ENCODE data around the gene HSPA12A. TPM values are rescaled to one million over a fixed set of nuclear protein-coding genes. Genes with fewer than 3 reads are reported as not detected.

HSPA12A gene
- 10 to 100 TPM; 19.9 to 49.7 (median 35.7) TPM for polyA plus RNA-seq (ENCODE audit: insufficient read length in 4 of 4)

- peak in 2 of 4 donors; percentile 61 to 66 for DNase-seq (ENCODE audit: low read depth in 4 of 4, low spot score in 3 of 4)
Observed at GRCh38 chr10:116742367-116743265, at the start of gene HSPA12A. TSS of gene HSPA12A (minus strand) at chr10:116742566. CDS start at chr10:116742469, 97 bp downstream.

GRCh38 chr10:116791241-116791640 is 48.9 kb upstream of the HSPA12A start:
- no peak for DNase-seq (ENCODE audit: low read depth in 4 of 4, low spot score in 3 of 4)

- peak; percentile 57 to 68 (median 60) for DNase-seq (ENCODE audit: low read depth in 4 of 4, low spot score in 3 of 4)
Observed at GRCh38 chr10:116787893-116788665, 45.7 kb upstream of the HSPA12A start.

- no peak for DNase-seq (ENCODE audit: low read depth in 4 of 4, low spot score in 3 of 4)
Observed at GRCh38 chr10:116787053-116787659, 44.8 kb upstream of the HSPA12A start.

- DNase-seq (ENCODE audit: low read depth in 4 of 4, low spot score in 3 of 4) = no peak
Observed at GRCh38 chr10:116785867-116786266, 43.5 kb upstream of the HSPA12A start.

- no peak for DNase-seq (ENCODE audit: low read depth in 4 of 4, low spot score in 3 of 4)
Observed at GRCh38 chr10:116785282-116785681, 42.9 kb upstream of the HSPA12A start.

- DNase-seq (ENCODE audit: low read depth in 4 of 4, low spot score in 3 of 4) = no peak
Observed at GRCh38 chr10:116784651-116785050, 42.3 kb upstream of the HSPA12A start.

- DNase-seq (ENCODE audit: low read depth in 4 of 4, low spot score in 3 of 4) = no peak
Observed at GRCh38 chr10:116784035-116784434, 41.7 kb upstream of the HSPA12A start.

GRCh38 chr10:116783011-116783655 is 40.8 kb upstream of the HSPA12A start:
- DNase-seq (ENCODE audit: low read depth in 4 of 4, low spot score in 3 of 4) = no peak

GRCh38 chr10:116781370-116781884 is 39.1 kb upstream of the HSPA12A start:
- DNase-seq (ENCODE audit: low read depth in 4 of 4, low spot score in 3 of 4) = no peak

GRCh38 chr10:116780691-116781205 is 38.4 kb upstream of the HSPA12A start:
- no peak for DNase-seq (ENCODE audit: low read depth in 4 of 4, low spot score in 3 of 4)

- DNase-seq (ENCODE audit: low read depth in 4 of 4, low spot score in 3 of 4) = no peak
Observed at GRCh38 chr10:116779076-116779687, 36.8 kb upstream of the HSPA12A start.

- no peak for DNase-seq (ENCODE audit: low read depth in 4 of 4, low spot score in 3 of 4)
Observed at GRCh38 chr10:116777006-116777405, 34.6 kb upstream of the HSPA12A start.

GRCh38 chr10:116775488-116776400 is 33.4 kb upstream of the HSPA12A start:
- DNase-seq (ENCODE audit: low read depth in 4 of 4, low spot score in 3 of 4) = no peak

GRCh38 chr10:116774728-116775151 is 32.4 kb upstream of the HSPA12A start:
- no peak for DNase-seq (ENCODE audit: low read depth in 4 of 4, low spot score in 3 of 4)

- DNase-seq (ENCODE audit: low read depth in 4 of 4, low spot score in 3 of 4) = no peak
Observed at GRCh38 chr10:116772909-116773705, 30.7 kb upstream of the HSPA12A start.

GRCh38 chr10:116771959-116772585 is 29.7 kb upstream of the HSPA12A start:
- no peak for DNase-seq (ENCODE audit: low read depth in 4 of 4, low spot score in 3 of 4)

Data from left renal pelvis (tissue), 4 donors.